Tibial nerve (tissue), 4 donors: Measurements from ENCODE around the gene PVRIG. TPM values are rescaled to one million over a fixed set of nuclear protein-coding genes. Genes with fewer than 3 reads are reported as not detected.
A peak's percentile ranks its signal among the peaks of the same experiment; 100 is the strongest.
"Not testable (repeated sequence)": the region's sequence is repeated elsewhere in the genome, so short reads cannot be mapped to it uniquely, and the experiment has no call there.

Experiments used
- DNase-seq, 2 donors: peaks; one replicate each; pipeline ENCODE4 v3.0.0-alpha.2; 2019; ENCODE audit warnings: low spot score in 2 of 2
- H3K27ac ChIP-seq, 4 donors: fragments of 200-600 bp; sonication (generic) in 3 of 4; one replicate each; pipeline ENCODE4 v1.5.1; 2017 to 2019; ENCODE audit warnings: mild to moderate bottlenecking in 1 of 4
- H3K27me3 ChIP-seq, 2 donors: fragments of 200-600 bp; sonication (generic) in 1 of 2; one replicate each; pipeline versions ENCODE4 v1.5.1 to v1.6.0; 2017 to 2019
- H3K36me3 ChIP-seq, 3 donors: fragments of 200-600 bp; sonication (generic); one replicate each; pipeline ENCODE4 v1.5.1; 2018 to 2019
- H3K4me1 ChIP-seq, 4 donors: fragments of 200-600 bp; sonication (generic) in 3 of 4; one replicate each; pipeline ENCODE4 v1.5.1; 2017 to 2019
- H3K4me3 ChIP-seq, 4 donors: fragments of 200-600 bp; sonication (generic) in 3 of 4; one replicate each; pipeline ENCODE4 v1.5.1; 2017 to 2019; ENCODE audit warnings: mild to moderate bottlenecking in 1 of 4, moderate library complexity in 1 of 4
- H3K9me3 ChIP-seq, 4 donors: fragments of 200-600 bp; sonication (generic) in 3 of 4; one replicate each; pipeline ENCODE4 v1.5.1; 2017 to 2019
- CTCF ChIP-seq, 5 experiments: fragments of 200-600 bp in 3 of 5; fragments of 450-650 bp in 2 of 5; sonication (generic) in 3 of 5; IDR thresholded peaks; one replicate each; pipeline ENCODE4 v1.5.1; 2016 to 2019; ENCODE audit warnings: antibody characterized with exemption in 5 of 5, mild to moderate bottlenecking in 3 of 5, moderate library complexity in 2 of 5
- EP300 ChIP-seq, 2 donors: sonication (generic); formaldehyde crosslinking; IDR thresholded peaks; one replicate each; pipeline ENCODE4 v1.6.1; 2017; ENCODE audit warnings: antibody characterized with exemption in 2 of 2, mild to moderate bottlenecking in 1 of 2
- POLR2A ChIP-seq, 2 donors: fragments of 450-650 bp; IDR thresholded peaks; one replicate each; pipeline ENCODE4 v1.6.1; 2017; ENCODE audit warnings: antibody characterized with exemption in 2 of 2, mild to moderate bottlenecking in 2 of 2, moderate library complexity in 2 of 2
- WGBS, 2 donors: methylation state at CpG; one replicate each; pipeline ENCODE4 v1.1.5; 2018; 5-methylcytosine and 5-hydroxymethylcytosine counted together
- total RNA-seq, 4 donors: library from RNA; depleted of rRNA; stranded (reverse); fragments of >200 nt; gene quantifications; one replicate each; pipeline ENCODE4 v1.1.0, GENCODE V29; 2016

PVRIG gene
- total RNA-seq, 4 donors from 2014 or later: 0.78 TPM; not detected in 3

- DNase-seq: no peak
- no peak overlapping the region for H3K4me3 ChIP-seq
- H3K27me3 ChIP-seq: no peaks in the 10 kb centered on the region
- no peaks in the 10 kb centered on the region for H3K36me3 ChIP-seq
- H3K27ac ChIP-seq: no peak overlapping the region
- H3K9me3 ChIP-seq: no peaks in the 10 kb centered on the region
- 47 to 62% methylated on average over 2 of the region's 2 CpGs for WGBS, 2 donors
- no peaks in the 10 kb centered on the region for H3K4me1 ChIP-seq
- TF ChIP-seq CTCF (IDR thresholded peaks at IDR 0.05): no peak
- TF ChIP-seq EP300 (IDR thresholded peaks at IDR 0.05): no peak
- TF ChIP-seq POLR2A (IDR thresholded peaks at IDR 0.05): no peak
Observed at GRCh38 chr7:100185726-100186125, 34.0 kb upstream of the PVRIG start.

GRCh38 chr7:100189061-100189460, 30.7 kb upstream of the PVRIG start:
- Histone ChIP-seq H3K36me3 (no peaks in the 10 kb centered on the region), H3K4me1 (no peaks in the 10 kb centered on the region), H3K27ac (no peak overlapping the region), H3K9me3 (no peaks in the 10 kb centered on the region), H3K27me3 (no peaks in the 10 kb centered on the region), H3K4me3 (no peak overlapping the region)
- 65 to 70% methylated on average over 3 of the region's 3 CpGs for WGBS, 2 donors
- DNase-seq: no peak
- TF ChIP-seq EP300 (IDR thresholded peaks at IDR 0.05): no peak
- TF ChIP-seq POLR2A (IDR thresholded peaks at IDR 0.05): no peak
- no peak for TF ChIP-seq CTCF (IDR thresholded peaks at IDR 0.05)

DNA sequence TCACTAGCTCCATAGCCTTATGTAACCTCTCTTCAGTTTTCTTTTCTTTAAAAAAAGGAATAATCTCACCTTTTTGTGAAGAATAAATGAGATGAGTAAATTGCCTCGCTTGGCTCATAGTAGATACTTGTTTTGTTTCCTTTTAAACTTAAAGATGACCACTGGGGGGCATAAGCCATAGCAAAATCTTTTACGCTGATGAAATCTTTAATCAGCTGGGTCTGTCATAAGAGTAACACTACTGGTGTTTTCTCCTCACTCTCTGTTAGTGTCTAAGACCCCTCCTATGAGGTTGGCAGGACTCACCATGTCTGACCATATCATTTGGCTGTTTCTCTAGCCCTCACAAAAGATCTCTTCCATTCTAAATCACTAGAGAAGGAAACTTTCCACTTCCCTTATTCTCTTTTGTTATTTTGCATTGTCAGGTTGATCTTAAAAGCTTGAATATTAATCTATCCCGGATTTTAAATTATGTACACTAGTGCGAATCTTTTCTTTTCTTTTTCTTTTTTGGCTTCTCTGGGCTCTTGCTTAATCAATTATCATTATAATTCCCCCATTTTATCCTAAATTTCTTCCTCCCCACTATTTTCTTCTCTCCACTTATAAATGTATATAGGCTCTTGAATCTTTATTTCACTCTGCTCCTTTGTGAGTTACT, 29.6 kb upstream of the PVRIG start:
- H3K27me3 ChIP-seq: no peaks in the 10 kb centered on the region
- no peak for DNase-seq
- no peaks in the 10 kb centered on the region for H3K4me1 ChIP-seq
- H3K27ac ChIP-seq: no peak overlapping the region
- TF ChIP-seq EP300 (IDR thresholded peaks at IDR 0.05) (no peak), CTCF (IDR thresholded peaks at IDR 0.05) (peak; percentile 23 to 57 (median 29))
- H3K36me3 ChIP-seq: no peaks in the 10 kb centered on the region
- no peak overlapping the region for H3K4me3 ChIP-seq
- 49 to 52% methylated on average over 4 of the region's 4 CpGs for WGBS, 2 donors
- no peaks in the 10 kb centered on the region for H3K9me3 ChIP-seq

- Histone ChIP-seq H3K4me1 (no peaks in the 10 kb centered on the region), H3K4me3 (no peak overlapping the region), H3K9me3 (no peaks in the 10 kb centered on the region), H3K36me3 (no peaks in the 10 kb centered on the region), H3K27me3 (no peaks in the 10 kb centered on the region), H3K27ac (no peak overlapping the region)
- TF ChIP-seq POLR2A (IDR thresholded peaks at IDR 0.05) (no peak), EP300 (IDR thresholded peaks at IDR 0.05) (no peak), CTCF (IDR thresholded peaks at IDR 0.05) (no peak)
- DNase-seq: no peak
- WGBS, 2 donors: 38 to 42% methylated on average over 2 of the region's 2 CpGs
Observed at GRCh38 chr7:100191775-100192174, 28.0 kb upstream of the PVRIG start.

GRCh38 chr7:100192281-100192862, 27.4 kb upstream of the PVRIG start:
- DNase-seq, H3K27ac ChIP-seq, H3K4me3 ChIP-seq, H3K27me3 ChIP-seq, H3K36me3 ChIP-seq, H3K9me3 ChIP-seq, H3K4me1 ChIP-seq: not testable (repeated sequence)
- WGBS, 2 donors: 91 to 94% methylated on average over 6 of the region's 6 CpGs
